Measurements from ENCODE around the gene TACR1. TPM values are rescaled to one million over a fixed set of nuclear protein-coding genes. Genes with fewer than 3 reads are reported as not detected.

Gene TACR1
- total and polyA plus RNA-seq, 2 of the 8 experiments (the other 6 are each of a cell fraction or from before 2014, with no cell fraction given), result 0.09 to 0.37 TPM

DNA sequence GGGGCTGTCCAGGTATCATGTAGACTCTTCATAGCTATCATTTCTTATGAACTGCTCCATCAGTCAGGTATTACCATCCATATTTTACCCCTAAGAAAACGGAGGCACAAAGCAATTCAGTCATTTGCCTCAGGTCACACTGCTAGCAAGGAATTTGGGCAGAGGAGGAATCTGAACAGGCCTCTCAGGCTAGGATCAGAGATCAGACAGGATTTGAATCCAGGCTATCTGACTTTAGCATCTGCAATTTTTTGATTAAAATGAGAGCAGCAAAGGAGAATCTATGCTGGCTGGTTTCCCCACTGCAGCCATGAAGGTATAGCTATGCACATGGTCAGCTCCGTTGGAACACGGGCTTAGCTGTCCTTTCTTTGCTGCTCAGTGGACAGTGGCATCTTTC, 60.1 kb downstream of the TACR1 start:
- H2AFZ ChIP-seq (ENCODE audit: low read length), result no peak overlapping the region
- WGBS, 2 experiments (ENCODE audit: extremely low coverage in 1 of 2, insufficient coverage in 1 of 2, insufficient read length in 1 of 2, insufficient replicate concordance in 2 of 2, low coverage in 1 of 2, low lambda C conversion rate in 2 of 2, missing lambda C conversion rate in 1 of 2), result 81% methylated on average over 3 of the region's 3 CpGs; no CpG with 5 or more reads in 1 of the 2 experiments
- no peak overlapping the region for H3K56ac ChIP-seq (replicated peaks; ENCODE audit: insufficient read length, low read depth, low read length)
- no peaks in the 10 kb centered on the region for H3K9me3 ChIP-seq (ENCODE audit: insufficient read depth in 2 of 2, low read depth in 1 of 2, low read length in 1 of 2)
- H3K9ac ChIP-seq (replicated peaks in 1 of 4; ENCODE audit: extremely low read depth in 1 of 4, low read depth in 3 of 4, low read length in 3 of 4), result no peak overlapping the region; a peak in 1 of 7 replicates
- H3K4ac ChIP-seq (replicated peaks; ENCODE audit: insufficient read length, low read depth, low read length), result no peak overlapping the region
- H2BK12ac ChIP-seq (ENCODE audit: low read depth, low read length), result no peak overlapping the region
- H3K23ac ChIP-seq (ENCODE audit: insufficient read length), result no peak overlapping the region
- H3K27ac ChIP-seq (ENCODE audit: low read depth, low read length), result no peak overlapping the region
- H3K18ac ChIP-seq (ENCODE audit: extremely low read depth, low read length), result no peak overlapping the region
- H2BK5ac ChIP-seq (ENCODE audit: low read depth, low read length), result no peak overlapping the region
- no peak overlapping the region for H4K91ac ChIP-seq (replicated peaks; ENCODE audit: insufficient read length, low read length)
- no peak overlapping the region for H4K5ac ChIP-seq (ENCODE audit: insufficient read length, low read depth, low read length)
- H2BK15ac ChIP-seq (ENCODE audit: low read length), result no peak overlapping the region
- no peak overlapping the region for H4K8ac ChIP-seq (ENCODE audit: extremely low read depth, insufficient read depth, low read length)
- CTCF ChIA-PET (ENCODE audit: partially characterized antibody), result interaction anchor here (1.1 to 1.6 kb wide), 2 partner anchors 13 to 41 kb away, joined by 3 read pairs; no protein-coding TSS in a partner anchor
- POLR2A ChIA-PET (ENCODE audit: partially characterized antibody), result no interaction called here
- no peak overlapping the region for H3K14ac ChIP-seq (ENCODE audit: insufficient read length)
- no peak for FAIRE-seq
- H3K4me2 ChIP-seq (ENCODE audit: insufficient read depth in 1 of 2, low read depth in 2 of 2, low read length in 2 of 2), result no peak overlapping the region
- H3K27me3 ChIP-seq (replicated peaks in 1 of 4; ENCODE audit: control insufficient read depth in 3 of 4, extremely low read depth in 1 of 4, insufficient read depth in 3 of 4, low read length in 3 of 4), result no peaks in the 10 kb centered on the region
- H3K23me2 ChIP-seq (ENCODE audit: low read depth, low read length), result no peaks in the 10 kb centered on the region
- no peak for DNase-seq (ENCODE audit: low read depth in 1 of 2, low spot score in 2 of 2)
- no peaks in the 10 kb centered on the region for H4K20me1 ChIP-seq (replicated peaks in 1 of 2; ENCODE audit: control insufficient read depth in 1 of 2, insufficient read depth in 2 of 2, low read length in 2 of 2)
- no peak overlapping the region for H2BK120ac ChIP-seq (replicated peaks; ENCODE audit: low read depth, low read length)
- no peaks in the 10 kb centered on the region for H3K4me1 ChIP-seq (replicated peaks in 1 of 4; ENCODE audit: control insufficient read depth in 3 of 4, insufficient read depth in 4 of 4, low read length in 3 of 4)
- H2BK20ac ChIP-seq (ENCODE audit: low read length), result no peak overlapping the region
- H3K79me2 ChIP-seq (ENCODE audit: control insufficient read depth in 1 of 2, insufficient read depth in 2 of 2, low read length in 2 of 2), result no peaks in the 10 kb centered on the region
- H2AK5ac ChIP-seq (ENCODE audit: low read depth, low read length), result no peak overlapping the region
- no peak overlapping the region for H3K4me3 ChIP-seq (ENCODE audit: extremely low read depth in 1 of 4, insufficient read depth in 2 of 4, low read depth in 3 of 4, low read length in 4 of 4)
- H3K36me3 ChIP-seq (ENCODE audit: control insufficient read depth in 2 of 4, insufficient read depth in 4 of 4, low read length in 3 of 4), result no peaks in the 10 kb centered on the region
- no peaks in the 10 kb centered on the region for H3K79me1 ChIP-seq (ENCODE audit: low read depth, low read length)
- no peak for TF ChIP-seq CREB1 (IDR thresholded peaks at IDR 0.05)
- TF ChIP-seq, protein P1, sequence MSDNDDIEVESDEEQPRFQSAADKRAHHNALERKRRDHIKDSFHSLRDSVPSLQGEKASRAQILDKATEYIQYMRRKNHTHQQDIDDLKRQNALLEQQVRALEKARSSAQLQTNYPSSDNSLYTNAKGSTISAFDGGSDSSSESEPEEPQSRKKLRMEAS (IDR thresholded peaks at IDR 0.05), result no peak
- TF ChIP-seq POLR2AphosphoS5 (IDR thresholded peaks at IDR 0.05; ENCODE audit: low read depth, low read length), result no peak
- no peak for TF ChIP-seq ASH2L (IDR thresholded peaks at IDR 0.05; ENCODE audit: low read length)
- no peak for TF ChIP-seq FOSL1 (IDR thresholded peaks at IDR 0.05; ENCODE audit: insufficient read depth, low read depth, low read length)
- no peak for TF ChIP-seq CHD1 (IDR thresholded peaks at IDR 0.05; ENCODE audit: low read depth, low read length)
- no peak for TF ChIP-seq SIX5 (IDR thresholded peaks at IDR 0.05; ENCODE audit: low read depth, low read length)
- no peak for TF ChIP-seq EP300 (IDR thresholded peaks at IDR 0.05; ENCODE audit: borderline replicate concordance in 1 of 2, low read depth in 2 of 2, low read length in 2 of 2)
- no peak for TF ChIP-seq TCF12 (IDR thresholded peaks at IDR 0.05; ENCODE audit: low read depth, low read length)
- no peak for TF ChIP-seq RFX5 (IDR thresholded peaks at IDR 0.05; ENCODE audit: borderline replicate concordance, low read depth, low read length)
- no peak for TF ChIP-seq JUND (IDR thresholded peaks at IDR 0.05; ENCODE audit: low read length)
- no peak for TF ChIP-seq RXRA (IDR thresholded peaks at IDR 0.05; ENCODE audit: insufficient read depth, low read depth, low read length)
- TF ChIP-seq CBX8 (IDR thresholded peaks at IDR 0.05; ENCODE audit: borderline replicate concordance, low read depth, low read length), result no peak
- TF ChIP-seq SIRT6 (IDR thresholded peaks at IDR 0.05; ENCODE audit: low read length), result no peak

All from H1 (cell line).